Loucy (cell line): Measurements from ENCODE around the gene TWNK.

ENCODE experiments used
- H2AFZ ChIP-seq: fragments of 200-600 bp; sonication (generic); 2 replicates; pipeline ENCODE4 v1.6.0; 2016; ENCODE audit warnings: antibody characterized with exemption, mild to moderate bottlenecking, low read length, moderate library complexity
- H3F3A ChIP-seq: fragments of 200-600 bp; 2 replicates; pipeline ENCODE4 v1.6.0; 2016; ENCODE audit warnings: antibody characterized with exemption, low read depth, mild to moderate bottlenecking
- H3K27me3 ChIP-seq: fragments of 200-600 bp; sonication (generic); 2 replicates; pipeline ENCODE4 v1.6.1; 2014; ENCODE audit warnings: low read length, mild to moderate bottlenecking; ENCODE audit not compliant: insufficient read depth, poor library complexity, severe bottlenecking
- H3K36me3 ChIP-seq: fragments of 200-600 bp; sonication (generic); 2 replicates; pipeline ENCODE4 v1.6.1; 2016; ENCODE audit warnings: low read length; ENCODE audit not compliant: insufficient read depth
- H3K4me1 ChIP-seq: fragments of 200-600 bp; sonication (generic); 2 replicates; pipeline ENCODE4 v1.5.1; 2014; ENCODE audit warnings: low read length, mild to moderate bottlenecking; ENCODE audit not compliant: insufficient read depth, poor library complexity, severe bottlenecking
- H3K4me2 ChIP-seq: fragments of 200-600 bp; sonication (generic); 2 replicates; pipeline ENCODE4 v1.6.0; 2014; ENCODE audit warnings: antibody characterized with exemption, low read length, low read depth, mild to moderate bottlenecking; ENCODE audit not compliant: poor library complexity, severe bottlenecking
- H3K4me3 ChIP-seq: fragments of 200-600 bp; sonication (generic); 2 replicates; pipeline ENCODE4 v1.5.1; 2014; ENCODE audit warnings: low read length, mild to moderate bottlenecking, mixed read lengths; ENCODE audit not compliant: poor library complexity, severe bottlenecking
- H3K79me2 ChIP-seq: fragments of 200-600 bp; sonication (generic); 2 replicates; pipeline ENCODE4 v1.6.1; 2014; ENCODE audit warnings: low read length; ENCODE audit not compliant: insufficient read depth
- H3K9ac ChIP-seq: fragments of 200-600 bp; sonication (generic); 2 replicates; pipeline ENCODE4 v1.6.0; 2014; ENCODE audit warnings: mild to moderate bottlenecking, low read depth, low read length, moderate library complexity; ENCODE audit not compliant: poor library complexity, severe bottlenecking
- H3K9me2 ChIP-seq: fragments of 200-600 bp; sonication (generic); replicated peaks from 2 replicates; pipeline ENCODE4 v1.6.1; 2016; ENCODE audit warnings: low read depth, low read length, mixed read lengths
- H3K9me3 ChIP-seq: fragments of 200-600 bp; sonication (generic); 2 replicates; pipeline ENCODE4 v1.6.1; 2014; ENCODE audit warnings: mild to moderate bottlenecking, antibody characterized with exemption, low read length, low read depth; ENCODE audit not compliant: insufficient read depth
- H4K20me1 ChIP-seq: fragments of 200-600 bp; sonication (generic); 2 replicates; pipeline ENCODE4 v1.6.0; 2014; ENCODE audit warnings: antibody characterized with exemption, low read length, mild to moderate bottlenecking; ENCODE audit not compliant: insufficient read depth, poor library complexity, severe bottlenecking
- EZH2phosphoT487 ChIP-seq: fragments of 200-600 bp; IDR thresholded peaks from 2 replicates; pipeline ENCODE4 v1.6.1; 2018; ENCODE audit warnings: antibody characterized with exemption, mild to moderate bottlenecking, moderate library complexity, borderline replicate concordance
- TF ChIP-seq, protein P1 (sequence below): fragments of 200-600 bp; sonication (generic); conservative IDR thresholded peaks from 2 replicates; pipeline ENCODE4 v1.5.1; 2014; ENCODE audit warnings: mild to moderate bottlenecking, antibody characterized with exemption, low read length

Gene TWNK

GRCh38 chr10:101031128-101031795, 43.9 kb downstream of the TWNK start, which contains the start of the genes PDZD7 and SFXN3:
Gene PDZD7, minus strand, starts transcription at chr10:101031129. Its CDS starts 910 bp downstream, at chr10:101030219.
Gene SFXN3, plus strand, starts transcription at chr10:101031234. Its CDS starts 3,461 bp downstream, at chr10:101034695.
- H3K9me2 ChIP-seq, result no peaks in the 10 kb centered on the region
- no peaks in the 10 kb centered on the region for H3F3A ChIP-seq
- H2AFZ ChIP-seq, result peak within 1 kb of the TSS; percentile 97
- no peaks in the 10 kb centered on the region for H3K9me3 ChIP-seq
- H3K4me3 ChIP-seq, result peak within 1 kb of the TSS; percentile 77
- no peaks in the 10 kb centered on the region; the same call in 1 of the 2 replicates for H3K79me2 ChIP-seq
- TF ChIP-seq, protein P1, sequence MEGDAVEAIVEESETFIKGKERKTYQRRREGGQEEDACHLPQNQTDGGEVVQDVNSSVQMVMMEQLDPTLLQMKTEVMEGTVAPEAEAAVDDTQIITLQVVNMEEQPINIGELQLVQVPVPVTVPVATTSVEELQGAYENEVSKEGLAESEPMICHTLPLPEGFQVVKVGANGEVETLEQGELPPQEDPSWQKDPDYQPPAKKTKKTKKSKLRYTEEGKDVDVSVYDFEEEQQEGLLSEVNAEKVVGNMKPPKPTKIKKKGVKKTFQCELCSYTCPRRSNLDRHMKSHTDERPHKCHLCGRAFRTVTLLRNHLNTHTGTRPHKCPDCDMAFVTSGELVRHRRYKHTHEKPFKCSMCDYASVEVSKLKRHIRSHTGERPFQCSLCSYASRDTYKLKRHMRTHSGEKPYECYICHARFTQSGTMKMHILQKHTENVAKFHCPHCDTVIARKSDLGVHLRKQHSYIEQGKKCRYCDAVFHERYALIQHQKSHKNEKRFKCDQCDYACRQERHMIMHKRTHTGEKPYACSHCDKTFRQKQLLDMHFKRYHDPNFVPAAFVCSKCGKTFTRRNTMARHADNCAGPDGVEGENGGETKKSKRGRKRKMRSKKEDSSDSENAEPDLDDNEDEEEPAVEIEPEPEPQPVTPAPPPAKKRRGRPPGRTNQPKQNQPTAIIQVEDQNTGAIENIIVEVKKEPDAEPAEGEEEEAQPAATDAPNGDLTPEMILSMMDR, result no peak
- TF ChIP-seq EZH2phosphoT487, result no peak
- peak within 1 kb of the TSS; percentile 67 for H3K9ac ChIP-seq
- H3K27me3 ChIP-seq, result no peaks in the 10 kb centered on the region
- no peaks in the 10 kb centered on the region; the same call in 1 of the 2 replicates for H3K36me3 ChIP-seq
- H3K4me2 ChIP-seq, result peak within 1 kb of the TSS; percentile 97
- H3K4me1 ChIP-seq, result peaks cover 29% of the 10 kb centered on the region
- no peaks in the 10 kb centered on the region for H4K20me1 ChIP-seq

- Histone ChIP-seq H3K79me2 (no peaks in the 10 kb centered on the region; the same call in 1 of the 2 replicates), H2AFZ (peak overlapping the region; percentile 97), H3K9ac (peak overlapping the region; percentile 67), H3K36me3 (peaks cover 3% of the 10 kb centered on the region; the same call in 1 of the 2 replicates), H3F3A (no peaks in the 10 kb centered on the region), H3K9me3 (no peaks in the 10 kb centered on the region), H4K20me1 (no peaks in the 10 kb centered on the region), H3K4me2 (peak overlapping the region; percentile 97), H3K4me1 (peaks cover 29% of the 10 kb centered on the region), H3K9me2 (no peaks in the 10 kb centered on the region), H3K4me3 (peak overlapping the region; percentile 77), H3K27me3 (no peaks in the 10 kb centered on the region)
- no peak for TF ChIP-seq EZH2phosphoT487
- TF ChIP-seq, protein P1, result no peak
Observed at GRCh38 chr10:101031796-101032636, 44.7 kb downstream of the TWNK start.

GRCh38 chr10:101032637-101033224, 45.4 kb downstream of the TWNK start:
- no peaks in the 10 kb centered on the region for H3K9me3 ChIP-seq
- no peaks in the 10 kb centered on the region for H3K9me2 ChIP-seq
- no peaks in the 10 kb centered on the region; the same call in 1 of the 2 replicates for H3K79me2 ChIP-seq
- peak overlapping the region; percentile 97 for H3K4me2 ChIP-seq
- H4K20me1 ChIP-seq, result no peaks in the 10 kb centered on the region
- peak overlapping the region; percentile 97 for H2AFZ ChIP-seq
- H3F3A ChIP-seq, result no peaks in the 10 kb centered on the region
- peaks cover 29% of the 10 kb centered on the region for H3K4me1 ChIP-seq
- peak overlapping the region; percentile 77 for H3K4me3 ChIP-seq
- no peaks in the 10 kb centered on the region for H3K27me3 ChIP-seq
- peak overlapping the region; percentile 67 for H3K9ac ChIP-seq
- peaks cover 10% of the 10 kb centered on the region; the same call in 1 of the 2 replicates for H3K36me3 ChIP-seq
- TF ChIP-seq, protein P1, result no peak
- TF ChIP-seq EZH2phosphoT487, result no peak
